Endothelial cell of umbilical vein (primary cell): ENCODE results near the gene KCNJ6. TPM values are rescaled to one million over a fixed set of nuclear protein-coding genes. Genes with fewer than 3 reads are reported as not detected.

Experiments
- BruUV-seq: library from RNA; stranded (reverse); fragments of 400-500 nt; replicated peaks from 2 replicates; lab custom pipeline; 2021; lab: Mats Ljungman, UMichigan
- CTCF ChIA-PET: fragments of 300-600, 350-600 bp; sonication (Branson Sonifier 250); formaldehyde crosslinking; loops from one replicate; lab custom pipeline; 2021; ENCODE audit warnings: antibody characterized with exemption, inconsistent platforms; lab: Charles Lee
- POLR2A ChIA-PET: fragments of 300-600, 350-600 bp; sonication (Branson Sonifier 250); formaldehyde crosslinking; loops from one replicate; lab custom pipeline; 2021; ENCODE audit warnings: antibody characterized with exemption, inconsistent platforms; lab: Charles Lee
- DNase-seq: peaks from one replicate; pipeline ENCODE4 v3.0.0-alpha.2; 2011; ENCODE audit warnings: low read depth, low spot score
- FAIRE-seq: peaks from 2 replicates; lab custom pipeline; 2011; peaks lifted over from hg19 to GRCh38; lab: Jason Lieb, UNC
- H2AFZ ChIP-seq: 2 replicates; pipeline ENCODE4 v1.6.0; 2012; ENCODE audit warnings: low read depth, low read length, control low read depth, inconsistent platforms
- H3K27ac ChIP-seq: 2 replicates; pipeline ENCODE4 v1.5.1; 2011; ENCODE audit warnings: low read depth, mild to moderate bottlenecking, control low read depth, low read length, moderate library complexity; ENCODE audit not compliant: insufficient read depth
- H3K27me3 ChIP-seq, 2 experiments: 2 replicates each; pipeline versions ENCODE4 v1.6.0 to v1.6.1; 2011; ENCODE audit warnings: low read length in 2 of 2, mixed read lengths in 1 of 2; ENCODE audit not compliant: control insufficient read depth in 2 of 2, insufficient read depth in 2 of 2
- H3K36me3 ChIP-seq, 2 experiments: 2 replicates in 1 of 2; 3 replicates in 1 of 2; pipeline ENCODE4 v1.5.1; 2011; ENCODE audit warnings: low read length in 2 of 2, mild to moderate bottlenecking in 1 of 2, moderate library complexity in 1 of 2; ENCODE audit not compliant: control insufficient read depth in 2 of 2, insufficient read depth in 2 of 2; ENCODE audit errors: extremely low read depth in 1 of 2
- H3K4me1 ChIP-seq: 3 replicates; pipeline ENCODE4 v1.5.1; 2011; ENCODE audit warnings: mild to moderate bottlenecking, low read length; ENCODE audit not compliant: control insufficient read depth, insufficient read depth; ENCODE audit errors: extremely low read depth
- H3K4me2 ChIP-seq: 2 replicates; pipeline ENCODE4 v1.6.1; 2011; ENCODE audit warnings: low read length, control low read depth, mixed read lengths; ENCODE audit not compliant: insufficient read depth
- H3K4me3 ChIP-seq, 3 experiments: fragments of 200-600 bp in 1 of 3; sonication (generic), shearing (Covaris generic) in 1 of 3; replicated peaks in 1 of 3; 2 replicates each; pipeline ENCODE4 v1.5.1; 2011 to 2016; ENCODE audit warnings: control low read depth in 3 of 3, low read length in 3 of 3, mild to moderate bottlenecking in 2 of 3, inconsistent platforms in 1 of 3, low read depth in 1 of 3, moderate library complexity in 1 of 3; ENCODE audit not compliant: insufficient read depth in 1 of 3
- H3K79me2 ChIP-seq: 2 replicates; pipeline ENCODE4 v1.6.0; 2012; ENCODE audit warnings: low read length, inconsistent platforms; ENCODE audit not compliant: control insufficient read depth, insufficient read depth
- H3K9ac ChIP-seq: replicated peaks from 2 replicates; pipeline ENCODE3; 2011; ENCODE audit warnings: low read length, control low read depth; ENCODE audit not compliant: insufficient read depth; ENCODE audit errors: extremely low read depth
- H3K9me1 ChIP-seq: replicated peaks from 3 replicates; pipeline ENCODE4 v1.6.0; 2011; ENCODE audit warnings: mild to moderate bottlenecking, low read length; ENCODE audit not compliant: control insufficient read depth, insufficient read depth; ENCODE audit errors: extremely low read depth
- H3K9me3 ChIP-seq: replicated peaks from 2 replicates; pipeline ENCODE4 v1.5.1; 2012; ENCODE audit warnings: low read length, inconsistent platforms; ENCODE audit not compliant: control insufficient read depth, insufficient read depth
- H4K20me1 ChIP-seq: replicated peaks from 2 replicates; pipeline ENCODE3; 2011; ENCODE audit warnings: mild to moderate bottlenecking, low read length; ENCODE audit not compliant: control insufficient read depth, insufficient read depth; ENCODE audit errors: extremely low read depth
- EZH2 ChIP-seq: IDR thresholded peaks from 2 replicates; pipeline ENCODE4 v1.6.1; 2012; ENCODE audit warnings: borderline replicate concordance, low read depth, mild to moderate bottlenecking, moderate library complexity, low read length, inconsistent platforms; ENCODE audit not compliant: severe bottlenecking
- FOS ChIP-seq: IDR thresholded peaks from 2 replicates; pipeline ENCODE4 v1.6.1; 2011; ENCODE audit warnings: mild to moderate bottlenecking, low read length, moderate library complexity, borderline replicate concordance; ENCODE audit not compliant: insufficient read depth
- GATA2 ChIP-seq: IDR thresholded peaks from 2 replicates; pipeline ENCODE4 v1.7.0; 2011; ENCODE audit warnings: low read depth, mild to moderate bottlenecking, moderate library complexity, mixed read lengths, low read length; ENCODE audit not compliant: insufficient read length, insufficient read depth
- JUN ChIP-seq: IDR thresholded peaks from 2 replicates; pipeline ENCODE4 v1.6.1; 2011; ENCODE audit warnings: borderline replicate concordance, low read depth; ENCODE audit not compliant: insufficient read length, insufficient read depth
- POLR2A ChIP-seq: IDR thresholded peaks from 2 replicates; pipeline ENCODE4 v1.6.1; 2012; ENCODE audit warnings: low read depth, mild to moderate bottlenecking, control low read depth, low read length
- POLR2AphosphoS5 ChIP-seq: IDR thresholded peaks from 2 replicates; pipeline ENCODE4 v1.6.1; 2012; ENCODE audit warnings: low read depth, mild to moderate bottlenecking, control low read depth, low read length, moderate library complexity; ENCODE audit not compliant: insufficient read depth
- dilution Hi-C: fragments of 300-500 bp; cut with MboI; formaldehyde crosslinking; loops from one replicate; pipeline ENCODE4 v1.15.0; 2019; ENCODE audit warnings: low sequenced_read_pairs; ENCODE audit not compliant: extremely low pct_ligation_motif_present
- intact Hi-C: fragments of 100-400 bp; cut with micrococcal nuclease; formaldehyde crosslinking; loops from one replicate; pipeline ENCODE4 v1.10.0; 2022
- polyA plus RNA-seq, 4 experiments: library from polyadenylated mRNA; depleted of rRNA in 3 of 4; stranded (reverse) in 3 of 4; unstranded in 1 of 4; fragments of >200 nt; gene quantifications; 2 replicates each; pipeline versions ENCODE4 v1.2.1 to v1.2.3, GENCODE V29; 2011 to 2012; ENCODE audit warnings: missing spikeins in 1 of 4
- total RNA-seq: library from RNA; stranded (reverse); gene quantifications from 2 replicates; pipeline ENCODE4 v1.2.3, GENCODE V29; 2021
- TF ChIP-seq, protein P1 (sequence below), 2 donors: IDR thresholded peaks; 1 replicate in 1 of 2; 2 replicates in 1 of 2; pipeline ENCODE4 v1.5.1; 2011; ENCODE audit warnings: low read length in 2 of 2, mild to moderate bottlenecking in 2 of 2, moderate library complexity in 2 of 2, control low read depth in 1 of 2, inconsistent platforms in 1 of 2, low read depth in 1 of 2; ENCODE audit not compliant: insufficient read depth in 1 of 2; ENCODE audit errors: extremely low read depth in 1 of 2

Gene KCNJ6
- total and polyA plus RNA-seq, 2 donors (not counting 3 experiments of a cell fraction or from before 2014, with no cell fraction given), result not detected

DNA sequence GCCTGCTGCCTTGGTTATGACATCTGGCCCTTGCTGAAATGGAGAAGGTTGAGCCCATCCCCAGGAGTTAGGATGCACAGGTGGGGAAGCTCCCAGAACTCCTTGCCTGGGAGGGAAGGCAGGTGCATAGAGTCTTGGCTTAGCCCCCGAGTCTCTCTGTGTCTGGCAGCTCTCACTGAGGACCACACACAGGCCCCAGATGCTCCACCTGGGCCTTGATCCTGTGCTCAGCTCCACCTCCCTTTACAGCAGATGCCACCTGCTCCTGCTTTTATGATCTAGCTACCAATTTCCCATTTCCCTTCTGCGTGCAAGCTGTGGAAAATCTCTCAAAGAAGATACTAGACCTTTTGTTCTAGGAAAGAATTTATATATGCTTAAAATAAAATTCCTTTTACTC is 28.8 kb upstream of the KCNJ6 start:
- no peak for DNase-seq
- H3K79me2 ChIP-seq, result no peaks in the 10 kb centered on the region
- intact Hi-C loops (no loop called here), dilution Hi-C loops (no loop called here)
- no peak for FAIRE-seq
- H3K36me3 ChIP-seq, result no peaks in the 10 kb centered on the region
- H3K4me2 ChIP-seq, result no peak overlapping the region
- POLR2A ChIA-PET, result no interaction called here
- no peak overlapping the region for H3K4me3 ChIP-seq
- no peaks in the 10 kb centered on the region for H3K9me1 ChIP-seq
- H3K27ac ChIP-seq, result no peak overlapping the region
- no peaks in the 10 kb centered on the region for H3K9me3 ChIP-seq
- no TSS peak for BruUV-seq
- no peaks in the 10 kb centered on the region for H4K20me1 ChIP-seq
- no peaks in the 10 kb centered on the region for H3K27me3 ChIP-seq
- TF ChIP-seq POLR2A, result no peak
- TF ChIP-seq GATA2, result no peak
- no peak for TF ChIP-seq POLR2AphosphoS5
- TF ChIP-seq JUN, result no peak
- no peak for TF ChIP-seq FOS
- TF ChIP-seq EZH2, result no peak
- TF ChIP-seq, protein P1, sequence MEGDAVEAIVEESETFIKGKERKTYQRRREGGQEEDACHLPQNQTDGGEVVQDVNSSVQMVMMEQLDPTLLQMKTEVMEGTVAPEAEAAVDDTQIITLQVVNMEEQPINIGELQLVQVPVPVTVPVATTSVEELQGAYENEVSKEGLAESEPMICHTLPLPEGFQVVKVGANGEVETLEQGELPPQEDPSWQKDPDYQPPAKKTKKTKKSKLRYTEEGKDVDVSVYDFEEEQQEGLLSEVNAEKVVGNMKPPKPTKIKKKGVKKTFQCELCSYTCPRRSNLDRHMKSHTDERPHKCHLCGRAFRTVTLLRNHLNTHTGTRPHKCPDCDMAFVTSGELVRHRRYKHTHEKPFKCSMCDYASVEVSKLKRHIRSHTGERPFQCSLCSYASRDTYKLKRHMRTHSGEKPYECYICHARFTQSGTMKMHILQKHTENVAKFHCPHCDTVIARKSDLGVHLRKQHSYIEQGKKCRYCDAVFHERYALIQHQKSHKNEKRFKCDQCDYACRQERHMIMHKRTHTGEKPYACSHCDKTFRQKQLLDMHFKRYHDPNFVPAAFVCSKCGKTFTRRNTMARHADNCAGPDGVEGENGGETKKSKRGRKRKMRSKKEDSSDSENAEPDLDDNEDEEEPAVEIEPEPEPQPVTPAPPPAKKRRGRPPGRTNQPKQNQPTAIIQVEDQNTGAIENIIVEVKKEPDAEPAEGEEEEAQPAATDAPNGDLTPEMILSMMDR (IDR thresholded peaks at IDR 0.05; ENCODE audit: extremely low read depth in 1 of 2, insufficient read depth in 1 of 2, low read depth in 1 of 2, low read length in 2 of 2), result no peak
- H3K4me1 ChIP-seq, result no peaks in the 10 kb centered on the region
- CTCF ChIA-PET, result interaction anchor here (0.6 kb wide), 1 partner anchor 12 kb away, joined by 4 read pairs; no protein-coding TSS in a partner anchor
- no peak overlapping the region for H2AFZ ChIP-seq
- H3K9ac ChIP-seq, result no peak overlapping the region
